HG03442 (cell line): Measurements from ENCODE around the gene TMEM231.
"Not testable (repeated sequence)": the region's sequence is repeated elsewhere in the genome, so short reads cannot be mapped to it uniquely, and the experiment has no call there.

ENCODE experiments used
- ATAC-seq: cut with Tn5 transposase; IDR thresholded peaks from one replicate; pipeline ENCODE4 v1.9.1; 2021; ENCODE audit warnings: mild to moderate bottlenecking, moderate library complexity; ENCODE audit not compliant: unreplicated experiment

Gene TMEM231

DNA sequence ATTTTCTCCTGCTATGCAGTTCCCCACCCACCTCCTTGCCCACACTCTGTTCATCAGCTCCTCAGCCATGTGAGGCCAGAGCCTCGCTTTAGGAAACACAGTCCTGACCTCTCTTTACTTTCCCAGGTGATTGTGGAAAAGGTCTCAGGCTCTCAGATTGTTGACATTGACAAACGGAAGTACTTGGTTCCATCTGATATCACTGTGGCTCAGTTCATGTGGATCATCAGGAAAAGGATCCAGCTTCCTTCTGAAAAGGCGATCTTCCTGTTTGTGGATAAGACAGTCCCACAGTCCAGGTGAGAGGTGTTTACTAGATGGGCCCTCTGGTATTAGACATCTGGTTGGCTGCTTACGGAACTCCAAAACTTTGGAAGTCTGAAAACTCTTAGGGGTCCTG, 11.9 kb upstream of the TMEM231 start:
- ATAC-seq = no peak

DNA sequence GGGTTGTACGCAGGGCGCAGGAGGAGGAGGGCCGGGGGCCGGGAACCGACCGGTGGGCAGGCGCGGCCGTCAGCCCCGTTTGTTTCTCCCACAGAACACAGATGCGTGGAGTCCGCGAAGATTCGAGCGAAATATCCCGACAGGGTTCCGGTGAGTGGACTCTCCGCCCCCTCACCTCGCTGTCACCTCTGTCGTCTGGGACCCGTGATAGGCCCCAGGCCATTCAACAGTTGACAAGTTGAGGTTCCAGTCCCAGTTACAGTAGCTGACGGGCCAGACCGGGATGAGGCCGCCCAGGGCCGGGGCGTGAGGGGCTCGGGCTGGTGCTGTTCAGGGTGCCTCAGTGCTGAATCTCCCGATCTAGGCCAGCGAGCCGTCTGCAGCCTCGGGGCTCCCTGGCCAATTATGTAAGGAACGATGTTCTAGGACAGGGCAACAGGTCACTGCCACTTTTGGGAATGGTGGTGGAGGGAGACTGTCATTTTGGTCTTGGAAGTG, 10.8 kb upstream of the TMEM231 start:
- ATAC-seq = no peak

DNA sequence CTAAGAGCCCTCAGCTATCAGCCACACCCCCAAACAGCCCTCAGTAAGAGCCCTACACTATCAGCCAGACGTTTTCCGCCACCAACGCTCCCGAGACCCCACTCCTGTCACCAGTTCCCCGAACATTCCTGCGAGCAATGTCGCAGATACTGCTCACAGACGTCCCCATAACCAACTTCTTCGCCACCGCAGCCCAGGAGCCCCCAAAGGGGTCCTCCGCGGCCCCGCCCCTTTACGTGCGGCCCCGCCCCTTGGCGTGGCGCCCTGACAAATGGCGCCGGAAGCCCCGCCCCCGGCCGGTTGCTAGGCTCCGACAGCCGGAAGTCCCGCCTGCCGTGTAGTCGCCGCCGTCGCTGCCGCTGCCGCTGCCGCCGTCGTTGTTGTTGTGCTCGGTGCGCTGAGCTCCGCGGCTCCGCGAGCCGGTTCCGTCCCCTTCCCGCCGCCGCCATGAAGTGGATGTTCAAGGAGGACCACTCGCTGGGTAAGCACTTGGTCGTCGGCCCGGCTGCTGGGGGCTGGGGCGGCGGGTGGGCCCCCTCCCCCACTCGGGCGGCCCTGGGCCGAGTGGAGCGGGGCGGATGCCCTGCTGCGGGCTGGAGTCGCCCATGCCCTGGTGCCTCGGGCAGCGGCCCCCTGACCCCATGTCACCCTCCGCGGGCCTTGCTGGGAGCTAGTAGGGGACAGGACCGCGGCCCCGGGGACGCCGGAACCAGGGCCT, 10.1 kb upstream of the TMEM231 start, which contains the start of gene GABARAPL2:
Gene GABARAPL2 (plus strand): TSS at position 340 of the 718 bp plus-strand sequence. CDS start 108 bp downstream, at position 448.
- ATAC-seq = peak; percentile 61

DNA sequence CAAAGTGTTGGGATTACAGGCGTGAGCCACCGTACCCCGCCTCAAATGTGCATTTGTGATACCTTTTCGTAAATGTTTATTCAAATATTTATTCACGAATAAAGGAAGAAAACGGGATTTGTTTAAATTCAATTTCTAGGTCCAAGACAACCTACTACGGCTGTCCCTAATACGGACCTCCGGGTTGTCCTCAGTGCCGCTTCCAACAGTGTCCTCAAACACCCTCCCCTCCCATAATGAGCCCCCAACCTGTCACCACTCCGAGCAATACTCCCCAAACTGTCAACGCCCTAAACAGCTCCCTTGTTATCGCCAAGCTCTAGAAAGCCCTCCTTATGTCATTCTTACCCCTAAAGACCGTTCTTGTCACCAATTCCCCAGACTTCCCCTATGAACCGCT, 9.6 kb upstream of the TMEM231 start:
- ATAC-seq = no peak

DNA sequence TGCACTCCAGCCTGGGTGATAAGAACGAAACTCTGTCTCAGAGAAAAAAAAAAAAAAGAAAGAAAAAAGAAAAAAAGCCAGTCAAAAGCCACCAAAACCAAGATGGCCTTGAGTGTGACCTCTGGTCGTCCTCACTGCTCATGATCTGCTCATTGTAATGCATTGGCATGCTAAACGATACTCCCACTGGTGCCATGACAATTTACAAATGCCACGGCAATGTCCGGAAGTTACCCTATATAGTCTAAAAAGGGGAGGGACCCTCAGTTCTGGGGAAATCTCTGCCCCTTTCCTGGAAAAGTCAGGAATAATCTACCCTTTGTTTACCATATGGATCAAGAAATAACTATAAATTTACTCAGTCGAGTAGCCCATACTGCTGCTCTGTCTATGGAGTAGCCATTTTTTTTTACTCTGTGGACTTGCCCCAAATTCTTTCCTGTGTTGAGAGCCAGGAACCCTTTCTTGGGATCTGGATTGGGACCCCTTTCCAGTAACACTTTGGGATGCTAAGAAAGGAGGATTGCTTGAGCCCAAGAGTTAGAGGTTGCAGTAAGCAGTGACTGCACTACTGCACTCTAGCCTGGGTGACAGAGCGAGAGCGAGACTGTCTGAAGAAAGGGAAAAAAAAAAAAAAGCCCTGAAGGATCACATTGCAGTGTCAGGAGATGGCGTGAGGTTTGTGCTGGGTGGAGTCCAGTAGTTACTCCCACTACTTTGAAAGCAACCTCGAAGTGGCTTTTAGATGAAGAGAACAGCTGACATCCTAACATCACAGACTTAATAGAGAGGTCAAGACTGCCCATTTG, 3.7 kb upstream of the TMEM231 start:
- no peak for ATAC-seq

DNA sequence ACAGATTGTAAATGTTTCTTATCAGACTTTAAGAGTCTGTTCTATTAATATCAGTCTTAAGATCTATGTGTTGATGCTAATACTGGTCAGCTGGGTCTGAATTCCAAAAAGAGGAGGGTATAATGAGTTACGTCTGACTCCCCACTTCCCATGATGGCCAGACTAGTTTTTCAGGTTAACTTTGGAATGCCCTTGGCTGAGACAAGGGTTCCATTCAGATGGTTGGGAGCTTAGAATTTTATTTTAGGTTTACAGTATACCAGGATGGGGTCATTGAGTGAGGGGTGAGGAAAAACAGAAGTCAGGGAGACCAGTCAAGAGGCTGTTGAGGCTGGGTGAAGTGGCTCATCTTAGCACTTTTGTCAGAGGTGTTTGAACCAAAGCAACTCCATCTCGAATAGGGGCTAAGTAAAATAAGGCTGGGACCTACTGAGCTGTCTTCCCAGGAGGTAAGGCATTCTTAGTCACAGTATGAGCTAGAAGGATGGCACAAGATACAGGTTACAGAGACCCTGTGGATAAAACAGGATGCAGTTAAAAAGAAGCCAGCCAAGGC, 2.9 kb upstream of the TMEM231 start:
- ATAC-seq = no peak

DNA sequence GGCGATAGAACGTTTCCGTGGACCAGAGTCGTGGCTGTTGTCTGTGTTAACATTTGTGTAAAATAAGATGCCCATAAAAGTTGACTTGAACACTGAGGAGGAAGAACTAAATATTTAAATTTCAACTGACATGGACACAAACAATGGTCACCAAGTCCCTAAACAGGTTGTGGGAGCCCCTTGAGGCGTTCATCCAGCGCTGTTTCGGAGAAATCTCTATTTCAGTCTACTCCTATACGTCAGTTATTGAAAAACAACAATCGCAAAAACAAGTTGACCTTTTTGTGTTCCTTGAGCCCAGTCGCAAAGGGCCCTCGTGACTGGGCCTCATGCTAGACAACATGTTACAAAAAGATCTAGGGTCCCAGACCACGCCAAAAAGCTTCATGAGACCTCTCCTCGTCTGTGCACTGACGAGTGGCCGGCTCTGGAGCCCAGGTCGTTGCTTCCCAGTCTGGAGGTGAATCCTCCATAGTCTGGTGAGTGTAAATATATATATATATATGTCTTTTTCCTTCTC, 439 bp upstream of the TMEM231 start:
- ATAC-seq = no peak

DNA sequence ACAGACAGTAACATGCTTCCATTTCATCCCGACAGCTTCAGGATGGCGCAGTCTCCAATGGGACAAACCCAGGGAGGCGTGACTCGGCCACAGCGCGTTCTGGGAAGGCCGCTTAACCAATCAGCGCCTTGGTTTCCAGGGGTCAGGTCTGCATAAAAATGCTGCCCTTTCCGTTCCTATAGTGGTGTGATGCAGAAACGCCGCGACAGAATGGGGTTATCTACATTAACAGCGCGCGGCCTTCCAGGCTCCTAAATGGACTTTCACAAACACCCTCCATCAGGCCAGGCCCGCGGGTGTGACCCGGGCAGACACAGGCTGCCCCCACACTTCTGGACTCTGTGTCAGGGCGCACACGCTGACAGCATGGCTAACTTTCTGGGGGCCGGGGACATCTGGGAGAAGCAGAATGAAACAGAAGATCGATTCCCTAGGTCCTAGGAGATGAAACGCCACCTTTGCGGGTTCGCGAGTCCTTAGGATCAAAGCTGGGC, 792 bp downstream of the TMEM231 start:
- peak; percentile 26 for ATAC-seq

DNA sequence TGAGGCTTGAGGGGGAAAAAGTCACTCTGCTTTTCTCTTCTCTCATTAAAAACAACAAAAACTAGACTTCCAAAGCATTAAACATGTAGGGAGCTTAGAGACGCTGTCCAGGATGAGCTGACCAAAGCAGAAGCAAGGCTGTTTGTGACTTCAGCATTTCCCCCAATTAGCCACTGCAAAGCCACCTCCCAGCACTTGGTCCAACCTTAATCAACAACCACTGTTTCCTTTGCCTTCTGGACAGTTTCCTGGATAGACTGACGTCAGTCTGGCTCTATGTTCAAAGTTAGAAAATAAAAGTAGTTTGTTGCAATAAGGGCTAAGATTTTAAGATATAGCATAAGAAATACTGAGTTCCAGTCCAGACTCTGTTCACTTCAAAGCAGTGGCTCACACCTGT, 3.1 kb downstream of the TMEM231 start:
- ATAC-seq = no peak

DNA sequence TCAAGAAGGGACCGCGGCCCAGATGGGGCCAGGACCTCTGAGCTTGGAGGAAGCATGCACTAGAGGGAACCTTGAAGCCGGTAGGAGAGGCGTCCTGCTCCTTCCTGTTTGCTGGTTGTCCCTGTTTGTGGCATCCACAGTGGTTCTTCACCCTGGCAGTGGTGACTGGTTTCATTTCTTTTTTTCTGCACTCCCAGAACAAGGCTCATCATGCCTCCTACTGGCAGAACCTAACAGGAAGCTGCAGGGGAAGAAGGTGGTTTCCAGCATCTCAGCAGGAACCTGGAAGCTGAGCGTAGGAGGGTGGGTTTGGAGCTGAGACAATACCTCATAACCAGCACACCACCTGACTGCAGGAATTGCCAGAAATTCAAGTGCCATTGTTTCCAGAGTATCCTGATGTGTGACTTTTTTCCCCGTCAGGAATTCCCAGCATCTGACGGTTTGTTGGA, 5.8 kb downstream of the TMEM231 start:
- ATAC-seq = peak; percentile 86

DNA sequence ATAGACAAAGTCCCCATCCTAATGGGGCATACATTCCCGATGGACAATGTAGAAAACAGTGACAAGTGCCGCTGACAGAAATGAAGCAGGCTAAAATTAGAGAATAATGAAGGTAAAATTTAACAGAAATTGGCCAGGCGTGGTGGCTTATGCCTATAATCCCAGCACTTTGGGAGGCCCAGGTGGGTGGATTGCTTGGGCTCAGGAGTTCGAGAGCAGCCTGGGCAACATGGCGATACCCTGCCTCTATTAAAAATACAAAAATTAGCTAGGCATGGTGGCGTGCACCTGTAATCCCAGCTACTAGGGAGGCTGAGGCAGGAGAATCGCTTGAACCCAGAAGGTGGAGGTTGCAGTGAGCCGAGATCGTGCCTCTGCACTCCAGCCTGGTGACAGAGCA, 7.6 kb downstream of the TMEM231 start:
- not testable (repeated sequence) for ATAC-seq

DNA sequence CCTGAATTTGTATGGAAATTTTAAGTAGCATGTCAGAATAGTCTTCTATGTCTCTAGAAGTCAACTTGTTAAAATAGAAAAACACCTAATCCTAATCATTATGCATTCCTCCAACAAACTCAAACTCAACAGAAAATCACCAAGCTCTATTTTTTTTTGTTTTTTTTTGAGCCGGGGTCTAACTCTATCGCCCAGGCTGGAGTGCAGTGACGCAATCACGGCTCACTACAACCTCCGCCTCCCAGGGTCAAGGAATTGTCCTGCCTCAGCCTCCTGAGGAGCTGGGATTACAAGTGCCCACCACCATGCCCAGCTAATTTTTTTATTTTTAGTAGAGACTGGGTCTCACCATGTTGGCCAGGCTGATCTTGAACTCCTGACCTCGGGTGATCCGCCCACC, 9.8 kb downstream of the TMEM231 start:
- no peak for ATAC-seq

DNA sequence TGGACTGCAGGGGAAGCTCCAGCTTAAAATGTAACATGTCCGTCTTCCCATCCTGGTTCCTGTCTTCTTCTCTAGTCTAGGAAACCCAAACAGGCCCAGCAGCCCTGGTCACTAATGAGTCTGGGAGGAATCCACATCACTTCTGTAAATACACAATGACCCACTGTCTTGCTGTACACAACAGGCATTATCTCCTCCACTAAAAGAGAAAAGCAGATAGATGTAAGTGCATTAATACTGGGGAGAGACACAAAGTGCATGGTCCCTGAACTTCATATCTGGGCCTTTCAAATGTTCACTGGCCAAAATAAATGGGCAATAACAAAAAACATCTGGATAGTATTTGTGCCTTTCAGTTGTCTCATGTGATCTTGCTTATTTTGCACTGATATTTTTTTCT, 10.2 kb downstream of the TMEM231 start:
- ATAC-seq = not testable (repeated sequence)

DNA sequence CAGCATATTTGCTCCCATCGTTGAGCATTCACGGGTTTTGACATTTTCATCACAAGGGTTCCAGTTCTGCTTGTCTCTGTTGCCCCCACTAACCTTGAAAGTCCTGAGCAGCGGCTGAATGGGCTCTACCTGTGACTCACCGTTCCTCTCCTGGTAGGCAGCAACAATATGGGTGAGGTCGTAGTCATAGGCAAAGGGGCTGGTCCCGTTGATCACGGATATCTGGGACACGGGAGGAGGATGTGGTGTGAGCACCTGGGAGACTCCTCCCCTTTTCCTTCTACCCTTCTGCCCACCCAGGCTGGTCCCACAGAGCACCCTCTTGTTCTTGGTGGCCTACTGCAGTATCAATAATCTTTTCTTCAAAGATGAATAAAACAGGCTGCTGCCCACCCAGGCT, 13.6 kb downstream of the TMEM231 start:
- ATAC-seq = not testable (repeated sequence)

DNA sequence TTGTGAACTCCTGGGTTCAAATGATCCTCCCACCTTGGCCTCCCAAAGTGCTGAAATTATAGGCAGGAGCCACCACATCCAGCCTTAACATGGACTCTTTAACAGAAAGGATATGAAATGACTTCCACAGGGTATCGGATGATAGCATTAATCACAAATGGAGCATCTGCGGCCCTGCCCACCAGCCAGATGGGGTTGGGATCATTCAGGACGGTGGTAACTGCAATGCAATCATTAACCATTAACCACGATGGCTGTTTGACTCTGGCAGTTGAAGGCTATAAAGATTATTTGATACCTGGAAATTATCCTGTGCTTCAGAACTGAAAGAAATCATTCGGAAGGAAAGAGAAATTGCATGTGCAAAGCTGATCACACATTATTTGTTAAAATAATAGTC, 14.8 kb downstream of the TMEM231 start:
- ATAC-seq = no peak

DNA sequence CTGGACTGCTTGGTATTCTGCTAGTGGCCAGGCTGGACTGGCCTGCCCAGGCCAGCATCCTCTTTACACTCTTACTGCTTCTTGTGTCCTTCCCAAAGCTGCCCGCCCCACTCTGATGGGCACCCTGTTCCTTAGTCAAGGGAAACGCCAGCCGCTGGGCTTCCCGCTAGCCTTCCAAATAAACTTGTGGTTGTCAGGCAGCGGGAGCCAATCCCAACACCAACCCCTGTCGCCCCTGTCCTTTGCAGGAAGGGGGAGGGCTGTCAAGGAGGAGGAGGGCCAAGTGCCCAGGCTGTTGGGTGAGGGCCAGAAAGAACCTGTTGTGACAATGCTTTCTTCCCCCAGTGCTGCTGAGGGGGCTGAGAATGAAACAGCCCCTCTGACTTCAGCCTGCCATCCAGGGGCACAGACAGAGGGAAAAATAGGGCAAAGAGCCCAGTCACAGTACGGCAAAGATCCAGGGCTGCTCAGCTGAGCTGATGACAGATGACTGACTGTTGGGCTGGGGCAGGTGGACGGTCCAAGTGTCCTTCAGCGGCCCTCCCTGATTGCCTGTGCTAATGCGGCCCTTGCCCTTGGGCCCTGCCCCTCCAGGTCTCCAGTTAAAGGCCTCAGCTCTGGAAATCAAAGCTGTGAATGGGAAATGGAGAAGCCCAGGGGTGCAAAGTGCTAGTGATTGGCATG, 17.0 kb downstream of the TMEM231 start:
- not testable (repeated sequence) for ATAC-seq

DNA sequence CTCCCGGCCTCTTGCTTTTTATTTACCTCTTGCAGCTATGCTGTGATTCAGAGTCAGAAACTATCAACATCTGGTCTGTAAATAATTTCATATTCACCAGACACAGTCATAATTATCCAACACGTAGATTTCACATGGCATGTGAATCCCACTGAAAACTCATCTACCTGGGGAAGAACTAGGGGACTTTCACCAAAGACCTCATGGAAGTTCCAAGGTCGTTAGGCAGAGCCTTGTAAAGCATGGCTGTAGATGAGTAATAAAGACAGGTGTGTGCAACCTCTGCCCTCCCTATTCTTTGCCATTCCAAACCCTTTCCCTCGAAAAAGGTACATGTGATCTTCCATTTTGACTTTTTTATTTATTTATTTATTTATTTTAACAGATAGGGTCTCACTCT, 18.3 kb downstream of the TMEM231 start:
- no peak for ATAC-seq

DNA sequence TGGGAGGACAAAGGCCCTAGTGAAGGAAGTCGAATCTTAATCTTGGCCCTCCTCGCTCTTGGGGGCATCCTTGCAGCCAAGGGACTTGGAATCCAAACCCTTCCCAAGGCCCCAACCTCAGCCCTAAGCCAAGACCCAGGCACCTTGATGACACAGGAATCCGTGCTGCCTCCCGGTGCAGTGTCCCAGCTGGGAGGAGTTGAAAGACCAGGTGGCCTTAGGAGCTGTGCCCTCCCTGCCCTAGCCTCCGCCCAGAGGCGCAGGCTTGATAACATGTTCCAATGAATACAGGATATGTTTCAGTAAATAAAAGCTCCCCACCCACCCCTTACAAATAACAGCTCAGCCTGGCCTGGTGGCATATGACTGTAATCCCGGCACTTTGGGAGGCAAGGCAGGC, 20.2 kb downstream of the TMEM231 start, which contains the start of gene CHST5:
Gene CHST5 (minus strand): TSS at position 208 of the 400 bp plus-strand sequence. CDS start 5,724 bp downstream, outside the sequence.
- no peak for ATAC-seq

DNA sequence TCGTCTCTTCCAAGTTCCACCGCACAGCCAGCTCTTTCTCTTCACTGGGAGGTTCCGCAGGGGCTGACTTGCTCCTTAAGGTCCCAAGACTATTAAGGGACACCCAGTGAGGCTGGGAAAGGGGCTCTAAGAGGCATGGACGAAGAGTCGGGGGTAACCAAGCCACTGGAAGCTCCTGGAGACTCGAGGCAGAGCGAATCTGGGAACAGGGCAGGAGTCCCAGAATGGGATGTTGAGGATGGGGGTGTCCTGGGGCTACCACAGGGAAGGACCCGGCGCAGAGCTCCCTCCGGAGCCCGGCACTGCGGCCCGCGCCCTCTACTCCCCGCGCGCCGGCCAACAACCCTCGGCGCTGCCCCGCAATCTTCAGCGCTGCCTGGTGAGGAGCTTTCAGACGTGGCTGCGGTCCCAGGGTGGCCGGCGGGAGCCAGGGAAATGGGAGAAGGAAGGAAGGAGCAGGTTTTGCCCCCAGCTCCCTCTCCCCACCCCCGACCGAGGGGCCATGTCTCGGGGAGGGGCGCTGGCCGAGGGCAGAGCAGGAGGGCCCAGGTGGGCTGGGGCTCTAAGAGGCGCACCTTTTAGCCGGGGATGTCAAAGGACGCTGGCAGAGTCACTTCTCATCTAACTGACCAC, 20.7 kb downstream of the TMEM231 start:
- no peak for ATAC-seq
